K562 (cell line): Measurements from ENCODE around the gene CIAPIN1. TPM values are rescaled to one million over a fixed set of nuclear protein-coding genes. Genes with fewer than 3 reads are reported as not detected.

Experiments
- ATF4 ChIP-seq: fragments of 450-650 bp; formaldehyde crosslinking; IDR thresholded peaks from 2 replicates; pipeline ENCODE4 v1.4.0; 2022; ENCODE audit warnings: mild to moderate bottlenecking, moderate library complexity
- CCNT2 ChIP-seq: IDR thresholded peaks from 2 replicates; pipeline ENCODE4 v1.6.1; 2011; ENCODE audit warnings: borderline replicate concordance, low read depth, mild to moderate bottlenecking, moderate library complexity, mixed read lengths, low read length; ENCODE audit not compliant: insufficient read length; ENCODE audit errors: extremely low read depth
- CHD4 ChIP-seq: fragments of 200-600 bp; sonication (generic); IDR thresholded peaks from 3 replicates; pipeline ENCODE4 v1.6.1; 2012; ENCODE audit warnings: low read depth, mild to moderate bottlenecking, mixed read lengths, low read length, inconsistent platforms; ENCODE audit not compliant: insufficient read depth, insufficient replicate concordance, poor library complexity, severe bottlenecking
- CREB1 ChIP-seq, 2 experiments: sonication (generic) in 1 of 2; formaldehyde crosslinking in 1 of 2; IDR thresholded peaks; 2 replicates each; pipeline versions ENCODE4 v1.6.1 to v1.8.0; 2012 to 2022; ENCODE audit warnings: inconsistent platforms in 1 of 2, mild to moderate bottlenecking in 1 of 2, missing genetic modification reagents in 1 of 2, moderate library complexity in 1 of 2
- GABPA ChIP-seq: fragments of 200-800 bp; sonication (Bioruptor generic); conservative IDR thresholded peaks from 2 replicates; pipeline ENCODE4 v1.6.1; 2016; ENCODE audit warnings: low read depth, missing genetic modification characterization, missing compliant biosample characterization
- HDAC1 ChIP-seq, 2 experiments: fragments of 450-650 bp; IDR thresholded peaks; 2 replicates each; pipeline ENCODE4 v1.6.1; 2016 to 2017; ENCODE audit warnings: inconsistent platforms in 1 of 2, mild to moderate bottlenecking in 1 of 2, moderate library complexity in 1 of 2
- HMGN3 ChIP-seq: IDR thresholded peaks from 2 replicates; pipeline ENCODE4 v1.6.1; 2011; ENCODE audit warnings: borderline replicate concordance, low read depth, mild to moderate bottlenecking, mixed read lengths, low read length; ENCODE audit not compliant: insufficient read length; ENCODE audit errors: extremely low read depth
- KLF6 ChIP-seq: fragments of 250-450 bp; sonication (Bioruptor Pico); IDR thresholded peaks from 2 replicates; pipeline ENCODE4 v1.4.0; 2020; ENCODE audit warnings: mild to moderate bottlenecking, moderate library complexity, borderline replicate concordance
- POLR2AphosphoS5 ChIP-seq: IDR thresholded peaks from 2 replicates; pipeline ENCODE4 v1.6.1; 2011; ENCODE audit warnings: mild to moderate bottlenecking, low read depth, low read length, moderate library complexity; ENCODE audit not compliant: control insufficient read depth, insufficient read depth
- POLR2H ChIP-seq: IDR thresholded peaks from 2 replicates; pipeline ENCODE4 v1.6.1; 2016; ENCODE audit warnings: missing genetic modification characterization, low read depth, mild to moderate bottlenecking, control low read depth, missing compliant biosample characterization, moderate library complexity
- SMAD4 ChIP-seq: fragments of 250-450 bp; sonication (Bioruptor Pico); conservative IDR thresholded peaks from 2 replicates; pipeline ENCODE4 v1.8.0; 2021; ENCODE audit warnings: inconsistent platforms, mild to moderate bottlenecking, moderate library complexity
- U2AF2 ChIP-seq: fragments of 200-400 bp; formaldehyde crosslinking; optimal IDR thresholded peaks from 2 replicates; pipeline ENCODE3; 2017; ENCODE audit warnings: low read depth, mild to moderate bottlenecking, low read length
- ZBTB17 ChIP-seq: fragments of 450-650 bp; formaldehyde crosslinking; IDR thresholded peaks from 2 replicates; pipeline ENCODE4 v1.4.0; 2020; ENCODE audit warnings: mild to moderate bottlenecking
- ZNF133 ChIP-seq: fragments of 250-450 bp; sonication (Bioruptor Pico); IDR thresholded peaks from 2 replicates; pipeline ENCODE4 v1.4.0; 2020; ENCODE audit warnings: mild to moderate bottlenecking
- ZNF197 ChIP-seq: fragments of 200-800 bp; sonication (Bioruptor generic); IDR thresholded peaks from 2 replicates; pipeline ENCODE4 v1.6.1; 2016; ENCODE audit warnings: low read depth, missing genetic modification characterization, missing compliant biosample characterization
- ZNF274 ChIP-seq: IDR thresholded peaks from 2 replicates; pipeline ENCODE4 v1.6.1; 2011; ENCODE audit warnings: low read depth, mild to moderate bottlenecking, low read length, moderate library complexity, borderline replicate concordance
- polyA plus RNA-seq, 8 experiments: library from polyadenylated mRNA; depleted of rRNA in 4 of 8; stranded (reverse) in 5 of 8; unstranded in 3 of 8; fragments of >200 nt; fragmentation: Nextera tagmentation in 2 of 8; fragmentation: Illumina TruSeq in 1 of 8; extraction: Ambion mirVana in 2 of 8; extraction: Trizol in 1 of 8; gene quantifications; 2 replicates each; pipeline versions ENCODE4 v1.2.1 to v1.2.3, GENCODE V29; 2011 to 2014; ENCODE audit warnings: inconsistent platforms in 1 of 8, missing spikeins in 1 of 8
- total RNA-seq, 7 experiments: library from RNA; depleted of rRNA in 6 of 7; stranded (reverse); fragments of >200 nt in 6 of 7; fragmentation: Illumina TruSeq in 2 of 7; extraction: Trizol in 2 of 7; gene quantifications; 2 replicates each; pipeline versions ENCODE4 v1.2.1 to v1.2.3, GENCODE V29; 2011 to 2021; ENCODE audit warnings: low replicate concordance in 1 of 7
- TF ChIP-seq, protein P1 (sequence below): fragments of 250-450 bp; sonication (Bioruptor Pico); IDR thresholded peaks from 2 replicates; pipeline ENCODE4 v1.4.0; 2020
- TF ChIP-seq, protein P2 (sequence below): IDR thresholded peaks from 2 replicates; pipeline ENCODE4 v1.6.1; 2011; ENCODE audit warnings: borderline replicate concordance, low read depth, mild to moderate bottlenecking, moderate library complexity, low read length; ENCODE audit not compliant: insufficient read depth, poor library complexity, severe bottlenecking
- TF ChIP-seq, protein P3 (sequence below): fragments of 450-650 bp; IDR thresholded peaks from 2 replicates; pipeline ENCODE4 v1.6.1; 2016; ENCODE audit warnings: borderline replicate concordance

Gene CIAPIN1
- total and polyA plus RNA-seq, 9 of the 15 experiments (the other 6 are each of a cell fraction or from before 2014, with no cell fraction given): 71.8 to 263 (median 95.7) TPM

DNA sequence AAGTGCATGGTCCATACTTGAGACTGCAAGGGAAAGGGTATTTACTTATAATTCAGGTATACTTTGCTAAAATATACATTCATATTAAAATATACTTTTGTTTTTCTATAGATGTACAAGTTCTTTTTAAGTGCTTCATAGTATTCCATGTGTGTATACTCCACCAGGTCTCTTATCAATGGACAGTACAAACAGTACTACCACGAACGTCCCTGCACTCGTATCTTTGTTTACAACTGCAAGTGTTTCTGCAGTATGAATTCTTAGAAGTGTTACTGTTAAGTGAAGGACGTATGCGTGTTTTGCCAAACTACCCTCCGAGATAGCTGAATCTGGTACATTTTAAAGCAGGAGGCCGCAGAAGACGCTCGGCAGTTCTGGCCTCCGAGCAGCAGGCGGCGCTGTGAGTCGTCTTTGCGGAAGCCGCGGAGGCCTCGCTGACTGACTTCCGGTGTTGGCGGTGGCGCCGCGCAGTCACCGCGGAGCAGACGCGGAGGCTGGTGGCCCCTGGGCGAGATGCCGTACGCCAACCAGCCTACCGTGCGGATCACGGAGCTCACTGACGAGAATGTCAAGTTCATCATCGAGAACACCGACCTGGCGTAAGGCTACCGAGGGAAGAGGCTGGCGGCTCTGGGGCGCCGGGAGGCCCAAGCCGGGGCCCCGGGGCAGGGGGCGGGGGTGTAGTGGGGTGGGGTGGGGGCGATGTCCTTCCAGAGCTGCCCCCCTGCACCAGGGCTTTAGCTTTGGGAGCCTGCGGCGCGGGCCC lies 15.2 kb upstream of the CIAPIN1 start, which contains the start of gene POLR2C (continued):
- TF ChIP-seq CHD4: no peak
- TF ChIP-seq, protein P1, sequence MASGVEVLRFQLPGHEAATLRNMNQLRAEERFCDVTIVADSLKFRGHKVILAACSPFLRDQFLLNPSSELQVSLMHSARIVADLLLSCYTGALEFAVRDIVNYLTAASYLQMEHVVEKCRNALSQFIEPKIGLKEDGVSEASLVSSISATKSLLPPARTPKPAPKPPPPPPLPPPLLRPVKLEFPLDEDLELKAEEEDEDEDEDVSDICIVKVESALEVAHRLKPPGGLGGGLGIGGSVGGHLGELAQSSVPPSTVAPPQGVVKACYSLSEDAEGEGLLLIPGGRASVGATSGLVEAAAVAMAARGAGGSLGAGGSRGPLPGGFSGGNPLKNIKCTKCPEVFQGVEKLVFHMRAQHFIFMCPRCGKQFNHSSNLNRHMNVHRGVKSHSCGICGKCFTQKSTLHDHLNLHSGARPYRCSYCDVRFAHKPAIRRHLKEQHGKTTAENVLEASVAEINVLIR (CRISPR knock-in tag): 0 out of 2 replicates have a peak, but pooled peaks have one; percentile 25
- no peak for TF ChIP-seq U2AF2
- TF ChIP-seq SMAD4: peak; percentile 84
- 0 out of 2 replicates have a peak, but pooled peaks have one; percentile 22 for TF ChIP-seq ZBTB17 (CRISPR knock-in tag)
- TF ChIP-seq CREB1 (IDR thresholded peaks at IDR 0.05): peak; percentile 62
- peak; percentile 70 for TF ChIP-seq CREB1 (CRISPR knock-in tag; IDR thresholded peaks at IDR 0.05)
- no peak for TF ChIP-seq ZNF274
- peak; percentile 49 for TF ChIP-seq ATF4
- no peak for TF ChIP-seq ZNF133
- TF ChIP-seq POLR2AphosphoS5: peak; percentile 95
- TF ChIP-seq HDAC1 (IDR thresholded peaks at IDR 0.05): peak in 1 of 2 experiments; percentile 70; a peak in 2 of 4 replicates
- TF ChIP-seq, protein P2, sequence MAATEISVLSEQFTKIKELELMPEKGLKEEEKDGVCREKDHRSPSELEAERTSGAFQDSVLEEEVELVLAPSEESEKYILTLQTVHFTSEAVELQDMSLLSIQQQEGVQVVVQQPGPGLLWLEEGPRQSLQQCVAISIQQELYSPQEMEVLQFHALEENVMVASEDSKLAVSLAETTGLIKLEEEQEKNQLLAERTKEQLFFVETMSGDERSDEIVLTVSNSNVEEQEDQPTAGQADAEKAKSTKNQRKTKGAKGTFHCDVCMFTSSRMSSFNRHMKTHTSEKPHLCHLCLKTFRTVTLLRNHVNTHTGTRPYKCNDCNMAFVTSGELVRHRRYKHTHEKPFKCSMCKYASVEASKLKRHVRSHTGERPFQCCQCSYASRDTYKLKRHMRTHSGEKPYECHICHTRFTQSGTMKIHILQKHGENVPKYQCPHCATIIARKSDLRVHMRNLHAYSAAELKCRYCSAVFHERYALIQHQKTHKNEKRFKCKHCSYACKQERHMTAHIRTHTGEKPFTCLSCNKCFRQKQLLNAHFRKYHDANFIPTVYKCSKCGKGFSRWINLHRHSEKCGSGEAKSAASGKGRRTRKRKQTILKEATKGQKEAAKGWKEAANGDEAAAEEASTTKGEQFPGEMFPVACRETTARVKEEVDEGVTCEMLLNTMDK: peak; percentile 97
- TF ChIP-seq HMGN3: peak; percentile 88
- TF ChIP-seq KLF6: no peak
- TF ChIP-seq CCNT2: peak; percentile 81
- 0 out of 2 replicates have a peak, but pooled peaks have one; percentile 60 for TF ChIP-seq ZNF197 (CRISPR knock-in tag)
- TF ChIP-seq POLR2H (tag): peak; percentile 83
- TF ChIP-seq, protein P3, sequence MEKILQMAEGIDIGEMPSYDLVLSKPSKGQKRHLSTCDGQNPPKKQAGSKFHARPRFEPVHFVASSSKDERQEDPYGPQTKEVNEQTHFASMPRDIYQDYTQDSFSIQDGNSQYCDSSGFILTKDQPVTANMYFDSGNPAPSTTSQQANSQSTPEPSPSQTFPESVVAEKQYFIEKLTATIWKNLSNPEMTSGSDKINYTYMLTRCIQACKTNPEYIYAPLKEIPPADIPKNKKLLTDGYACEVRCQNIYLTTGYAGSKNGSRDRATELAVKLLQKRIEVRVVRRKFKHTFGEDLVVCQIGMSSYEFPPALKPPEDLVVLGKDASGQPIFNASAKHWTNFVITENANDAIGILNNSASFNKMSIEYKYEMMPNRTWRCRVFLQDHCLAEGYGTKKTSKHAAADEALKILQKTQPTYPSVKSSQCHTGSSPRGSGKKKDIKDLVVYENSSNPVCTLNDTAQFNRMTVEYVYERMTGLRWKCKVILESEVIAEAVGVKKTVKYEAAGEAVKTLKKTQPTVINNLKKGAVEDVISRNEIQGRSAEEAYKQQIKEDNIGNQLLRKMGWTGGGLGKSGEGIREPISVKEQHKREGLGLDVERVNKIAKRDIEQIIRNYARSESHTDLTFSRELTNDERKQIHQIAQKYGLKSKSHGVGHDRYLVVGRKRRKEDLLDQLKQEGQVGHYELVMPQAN: peak; percentile 58; the same call in 1 of the 2 replicates
- TF ChIP-seq GABPA (tag): peak; percentile 98
